ENCODE measurements around the gene MMD. TPM values are rescaled to one million over a fixed set of nuclear protein-coding genes. Genes with fewer than 3 reads are reported as not detected.

The MMD gene
- total and polyA plus RNA-seq, 2 of the 13 experiments (the other 11 are each of a cell fraction or from before 2014, with no cell fraction given): 121 to 225 TPM

GRCh38 chr17:55417411-55418268 is 4.0 kb downstream of the MMD start (continued):
- TF ChIP-seq ATRX (CRISPR knock-in tag; IDR thresholded peaks at IDR 0.05; ENCODE audit: borderline replicate concordance) (no peak), KMT2A (CRISPR knock-in tag; IDR thresholded peaks at IDR 0.05) (0 out of 2 replicates have a peak, but pooled peaks have one; percentile 13), ZNF558 (CRISPR knock-in tag; IDR thresholded peaks at IDR 0.05; ENCODE audit: borderline replicate concordance) (peak; percentile 21; the same call in 1 of the 2 replicates), ERF (CRISPR knock-in tag; IDR thresholded peaks at IDR 0.05) (0 out of 2 replicates have a peak, but pooled peaks have one; percentile 28), KDM6A (CRISPR knock-in tag; IDR thresholded peaks at IDR 0.05; ENCODE audit: low read depth) (no peak), ZFY (CRISPR knock-in tag; IDR thresholded peaks at IDR 0.05) (peak; percentile 38; the same call in 1 of the 2 replicates), ZNF749 (CRISPR knock-in tag; IDR thresholded peaks at IDR 0.05; ENCODE audit: borderline replicate concordance) (no peak), ZBTB46 (CRISPR knock-in tag; IDR thresholded peaks at IDR 0.05; ENCODE audit: borderline replicate concordance) (no peak), TBX3 (IDR thresholded peaks at IDR 0.05; ENCODE audit: borderline replicate concordance) (no peak), AFF4 (CRISPR knock-in tag; IDR thresholded peaks at IDR 0.05) (0 out of 2 replicates have a peak, but pooled peaks have one; percentile 53), ZC3H13 (CRISPR knock-in tag; IDR thresholded peaks at IDR 0.05) (no peak), GZF1 (CRISPR knock-in tag; IDR thresholded peaks at IDR 0.05) (no peak), ZNF652 (CRISPR knock-in tag; IDR thresholded peaks at IDR 0.05; ENCODE audit: borderline replicate concordance, low read depth) (no peak), ZSCAN31 (CRISPR knock-in tag; IDR thresholded peaks at IDR 0.05; ENCODE audit: low read depth) (peak; percentile 15; the same call in 1 of the 2 replicates), RNF2 (conservative IDR thresholded peaks at IDR 0.05; ENCODE audit: low read depth) (no peak), HBP1 (CRISPR knock-in tag; IDR thresholded peaks at IDR 0.05; ENCODE audit: low read depth) (no peak), ZXDC (CRISPR knock-in tag; IDR thresholded peaks at IDR 0.05) (no peak), DNMT1 (CRISPR knock-in tag; IDR thresholded peaks at IDR 0.05) (no peak), ZNF501 (CRISPR knock-in tag; IDR thresholded peaks at IDR 0.05) (peak; percentile 37; the same call in 1 of the 2 replicates), ATAD3A (CRISPR knock-in tag; IDR thresholded peaks at IDR 0.05) (no peak)
